Cardiac muscle cell (in vitro differentiated cells and primary cell): Measurements from ENCODE around the gene FITM2. TPM values are rescaled to one million over a fixed set of nuclear protein-coding genes. Genes with fewer than 3 reads are reported as not detected.
A peak's percentile ranks its signal among the peaks of the same experiment; 100 is the strongest.

Source experiments
- DNase-seq, 2 donors: peaks; one replicate each; pipeline versions ENCODE4 v3.0.0 to v3.0.0-alpha.2; 2010 to 2017; ENCODE audit warnings: low read depth in 1 of 2, low spot score in 1 of 2
- H3K27ac ChIP-seq: fragments of 200-600 bp; sonication (generic); 2 replicates; pipeline ENCODE4 v1.5.1; 2016
- H3K27me3 ChIP-seq: fragments of 200-600 bp; sonication (generic); 2 replicates; pipeline ENCODE4 v1.6.0; 2016; ENCODE audit warnings: control low read depth
- H3K36me3 ChIP-seq: fragments of 200-600 bp; sonication (generic); 2 replicates; pipeline ENCODE4 v1.5.1; 2016; ENCODE audit warnings: control low read depth
- H3K4me1 ChIP-seq: fragments of 200-600 bp; sonication (generic); 2 replicates; pipeline ENCODE4 v1.8.1; 2017; ENCODE audit warnings: low read depth, mild to moderate bottlenecking, mixed run types
- H3K4me3 ChIP-seq: fragments of 200-600 bp; sonication (generic); 2 replicates; pipeline ENCODE4 v1.5.1; 2016; ENCODE audit warnings: mild to moderate bottlenecking
- H3K9me3 ChIP-seq: fragments of 200-600 bp; sonication (generic); 2 replicates; pipeline ENCODE4 v1.5.1; 2017; ENCODE audit warnings: low read depth, mild to moderate bottlenecking, control low read depth
- CTCF ChIP-seq: IDR thresholded peaks from 2 replicates; pipeline ENCODE4 v1.5.1; 2012; ENCODE audit warnings: low read depth, mild to moderate bottlenecking, low read length
- polyA plus RNA-seq: library from polyadenylated mRNA; unstranded; fragments of >200 nt; fragmentation: Nextera tagmentation; extraction: Ambion mirVana; gene quantifications from 2 replicates; pipeline ENCODE4 v1.2.1, GENCODE V29; 2016
- total RNA-seq: library from RNA; depleted of rRNA; stranded (reverse); fragments of >200 nt; gene quantifications from 2 replicates; pipeline ENCODE4 v1.2.3, GENCODE V29; 2016

The FITM2 gene
- total and polyA plus RNA-seq, 2 experiments from 2014 or later: 11.6 to 11.9 TPM

- peak in 1 of 2 donors; percentile 62 for DNase-seq
- Histone ChIP-seq H3K4me1 (no peaks in the 10 kb centered on the region), H3K27ac (no peak overlapping the region)
Measured at GRCh38 chr20:44279228-44279627, 31.8 kb downstream of the FITM2 start.

GRCh38 chr20:44274303-44275017 is 36.5 kb downstream of the FITM2 start:
- Histone ChIP-seq H3K9me3 (no peaks in the 10 kb centered on the region), H3K4me1 (no peaks in the 10 kb centered on the region), H3K27me3 (no peaks in the 10 kb centered on the region), H3K36me3 (no peaks in the 10 kb centered on the region), H3K27ac (no peak overlapping the region), H3K4me3 (no peak overlapping the region)
- TF ChIP-seq CTCF: no peak
- DNase-seq: no peak

More at GRCh38 chr20:44279228-44279627, 31.8 kb downstream of the FITM2 start:
- no peak for TF ChIP-seq CTCF
- Histone ChIP-seq H3K27me3 (no peaks in the 10 kb centered on the region), H3K36me3 (no peaks in the 10 kb centered on the region), H3K9me3 (no peaks in the 10 kb centered on the region), H3K4me3 (no peak overlapping the region)

GRCh38 chr20:44273231-44274215 is 37.5 kb downstream of the FITM2 start:
- no peak overlapping the region for H3K27ac ChIP-seq

GRCh38 chr20:44271915-44272663 is 38.9 kb downstream of the FITM2 start:
- DNase-seq: no peak
- no peaks in the 10 kb centered on the region for H3K9me3 ChIP-seq
- no peaks in the 10 kb centered on the region for H3K36me3 ChIP-seq
- no peak overlapping the region for H3K4me3 ChIP-seq
- no peaks in the 10 kb centered on the region for H3K27me3 ChIP-seq
- TF ChIP-seq CTCF: peak; percentile 19
- no peak overlapping the region for H3K27ac ChIP-seq
- no peaks in the 10 kb centered on the region for H3K4me1 ChIP-seq

More at GRCh38 chr20:44273231-44274215, 37.5 kb downstream of the FITM2 start:
- DNase-seq: no peak
- H3K36me3 ChIP-seq: no peaks in the 10 kb centered on the region
- no peaks in the 10 kb centered on the region for H3K4me1 ChIP-seq
- H3K4me3 ChIP-seq: no peak overlapping the region
- no peaks in the 10 kb centered on the region for H3K27me3 ChIP-seq
- H3K9me3 ChIP-seq: no peaks in the 10 kb centered on the region
- TF ChIP-seq CTCF: no peak

GRCh38 chr20:44268802-44269201 is 42.2 kb downstream of the FITM2 start:
- no peaks in the 10 kb centered on the region for H3K27me3 ChIP-seq
- TF ChIP-seq CTCF: no peak
- no peaks in the 10 kb centered on the region for H3K4me1 ChIP-seq
- no peak overlapping the region for H3K27ac ChIP-seq
- no peak for DNase-seq
- H3K36me3 ChIP-seq: no peaks in the 10 kb centered on the region
- no peaks in the 10 kb centered on the region for H3K9me3 ChIP-seq
- no peak overlapping the region for H3K4me3 ChIP-seq
